Brain microvascular endothelial cell (primary cell): ENCODE measurements around the gene CAMTA1.
"Not testable (repeated sequence)": the region's sequence is repeated elsewhere in the genome, so short reads cannot be mapped to it uniquely, and the experiment has no call there.

Source experiments
- DNase-seq: peaks from one replicate; pipeline ENCODE4 v3.0.0-alpha.2; 2020
- H3K27ac ChIP-seq: fragments of 250-450 bp; sonication (Bioruptor Pico); 2 replicates; pipeline ENCODE4 v1.5.1; 2020; ENCODE audit warnings: mild to moderate bottlenecking, moderate library complexity
- H3K27me3 ChIP-seq: fragments of 250-450 bp; sonication (Bioruptor Pico); replicated peaks from 2 replicates; pipeline ENCODE4 v1.5.1; 2020; ENCODE audit warnings: mild to moderate bottlenecking
- H3K36me3 ChIP-seq: fragments of 250-450 bp; sonication (Bioruptor Pico); replicated peaks from 2 replicates; pipeline ENCODE4 v1.5.1; 2020; ENCODE audit warnings: mild to moderate bottlenecking
- H3K4me3 ChIP-seq: 2 replicates; pipeline ENCODE4 v1.5.1; 2011; ENCODE audit warnings: low read depth, mild to moderate bottlenecking, control low read depth, low read length, moderate library complexity
- in situ Hi-C: cut with HindIII; loops from 2 replicates; pipeline ENCODE4 v1.10.0; 2017; ENCODE audit warnings: low sequenced_read_pairs, low pct_ligation_motif_present
- TF ChIP-seq, protein P1 (sequence below): IDR thresholded peaks from 2 replicates; pipeline ENCODE4 v1.5.1; 2011; ENCODE audit warnings: low read depth, mild to moderate bottlenecking, moderate library complexity, low read length, control low read depth, inconsistent platforms; ENCODE audit errors: missing control alignments

Gene CAMTA1

DNA sequence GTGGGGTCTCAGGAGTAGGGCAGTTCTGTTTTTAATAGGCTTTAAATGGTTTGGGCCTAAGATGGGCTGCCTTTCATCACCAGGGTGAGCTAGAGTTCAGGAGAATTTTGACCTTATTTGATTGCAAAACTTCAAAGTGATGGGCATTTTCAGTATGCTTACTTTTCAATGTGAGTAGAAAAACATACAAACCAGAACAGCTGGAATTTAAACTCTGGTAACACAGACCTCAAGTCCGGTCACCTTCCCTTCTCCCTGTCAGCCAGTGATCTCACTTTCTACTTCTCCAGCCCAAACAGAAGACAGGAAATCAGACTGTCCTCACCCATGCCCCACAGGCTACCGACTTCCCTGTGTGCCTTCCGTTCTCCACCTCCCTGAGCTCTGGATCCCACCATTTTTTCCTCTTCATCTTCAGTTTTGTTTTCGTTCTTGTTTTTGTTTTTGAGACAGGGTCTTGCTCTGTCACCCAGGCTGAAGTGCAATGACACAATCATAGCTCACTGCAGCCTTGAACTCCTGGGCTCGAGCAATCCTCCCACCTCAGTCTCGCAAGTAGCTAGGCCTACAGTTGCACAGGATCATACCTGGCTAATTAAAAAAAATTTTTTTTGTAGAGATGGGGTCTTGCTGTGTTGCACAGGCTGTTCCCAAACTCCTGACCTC is 374.0 kb downstream of the CAMTA1 start:
- DNase-seq, result no peak
- in situ Hi-C loops, result no loop called here
- H3K27me3 ChIP-seq, result no peaks in the 10 kb centered on the region

DNA sequence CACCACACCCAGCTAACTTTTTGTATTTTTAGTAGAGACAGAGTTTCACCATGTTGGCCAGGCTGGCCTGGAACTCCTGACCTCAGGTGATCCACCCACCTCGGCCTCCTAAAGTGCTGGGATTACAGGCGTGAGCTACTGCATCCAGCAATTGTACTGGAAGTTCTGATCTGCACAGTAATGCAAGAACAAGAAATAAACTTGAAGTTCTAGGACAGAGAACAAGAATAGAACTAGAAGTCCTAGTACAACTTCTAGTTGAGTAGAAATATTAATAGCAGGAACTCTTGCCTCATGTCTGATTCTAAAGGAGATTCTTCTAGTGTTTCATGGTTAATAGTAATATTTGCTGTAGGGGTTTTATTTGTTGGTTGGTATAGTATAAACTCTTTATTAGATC is 383.3 kb downstream of the CAMTA1 start:
- in situ Hi-C loops, H3K36me3 ChIP-seq, DNase-seq, H3K27me3 ChIP-seq, H3K27ac ChIP-seq, H3K4me3 ChIP-seq: not testable (repeated sequence)

More for the DNA sequence above, 374.0 kb downstream of the CAMTA1 start:
- no peak overlapping the region for H3K4me3 ChIP-seq
- no peak overlapping the region for H3K27ac ChIP-seq
- no peaks in the 10 kb centered on the region for H3K36me3 ChIP-seq
- TF ChIP-seq, protein P1, sequence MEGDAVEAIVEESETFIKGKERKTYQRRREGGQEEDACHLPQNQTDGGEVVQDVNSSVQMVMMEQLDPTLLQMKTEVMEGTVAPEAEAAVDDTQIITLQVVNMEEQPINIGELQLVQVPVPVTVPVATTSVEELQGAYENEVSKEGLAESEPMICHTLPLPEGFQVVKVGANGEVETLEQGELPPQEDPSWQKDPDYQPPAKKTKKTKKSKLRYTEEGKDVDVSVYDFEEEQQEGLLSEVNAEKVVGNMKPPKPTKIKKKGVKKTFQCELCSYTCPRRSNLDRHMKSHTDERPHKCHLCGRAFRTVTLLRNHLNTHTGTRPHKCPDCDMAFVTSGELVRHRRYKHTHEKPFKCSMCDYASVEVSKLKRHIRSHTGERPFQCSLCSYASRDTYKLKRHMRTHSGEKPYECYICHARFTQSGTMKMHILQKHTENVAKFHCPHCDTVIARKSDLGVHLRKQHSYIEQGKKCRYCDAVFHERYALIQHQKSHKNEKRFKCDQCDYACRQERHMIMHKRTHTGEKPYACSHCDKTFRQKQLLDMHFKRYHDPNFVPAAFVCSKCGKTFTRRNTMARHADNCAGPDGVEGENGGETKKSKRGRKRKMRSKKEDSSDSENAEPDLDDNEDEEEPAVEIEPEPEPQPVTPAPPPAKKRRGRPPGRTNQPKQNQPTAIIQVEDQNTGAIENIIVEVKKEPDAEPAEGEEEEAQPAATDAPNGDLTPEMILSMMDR, result no peak

DNA sequence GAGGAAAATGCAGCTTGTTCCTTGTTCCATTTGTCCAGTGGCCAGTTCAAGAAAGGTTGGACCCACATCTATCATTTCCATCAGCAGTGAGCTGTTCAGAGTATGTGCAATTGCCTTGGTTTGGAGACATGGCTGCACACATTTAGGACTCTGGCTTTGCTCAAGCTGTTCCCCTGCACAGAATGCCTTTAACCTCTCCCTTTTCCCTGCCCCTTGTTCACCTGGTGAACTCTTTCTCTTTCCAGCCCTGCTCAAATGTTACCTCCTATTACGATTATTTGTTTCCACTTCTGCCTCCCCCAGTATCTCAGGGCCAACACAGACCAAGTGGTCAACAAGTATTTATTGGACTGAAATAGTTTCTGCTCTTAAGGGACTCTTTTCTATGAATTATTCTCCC is 385.9 kb downstream of the CAMTA1 start:
- no peak overlapping the region for H3K4me3 ChIP-seq
- H3K27ac ChIP-seq, result no peak overlapping the region
- TF ChIP-seq, protein P1, result no peak
- peaks cover 2% of the 10 kb centered on the region for H3K27me3 ChIP-seq
- no peaks in the 10 kb centered on the region for H3K36me3 ChIP-seq
- DNase-seq, result no peak
- in situ Hi-C loops, result no loop called here

DNA sequence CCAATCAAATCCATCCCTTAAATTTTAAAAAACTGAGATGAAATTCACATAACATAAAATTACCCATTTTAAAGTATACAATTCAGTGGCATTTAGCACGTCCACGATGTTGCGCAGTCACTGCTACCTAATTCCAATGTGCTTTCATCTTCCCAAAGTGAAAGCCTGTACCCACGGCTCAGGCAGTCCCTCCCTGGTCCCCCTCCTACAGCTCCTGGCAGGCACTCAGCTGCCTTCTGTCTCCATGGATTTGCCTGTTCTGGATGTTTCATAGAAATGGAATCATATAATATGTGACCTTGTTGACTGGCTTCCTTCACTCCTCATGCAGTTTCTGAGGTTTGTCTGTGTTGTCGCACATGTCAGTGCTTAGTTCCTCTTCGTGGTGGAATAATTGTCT is 386.3 kb downstream of the CAMTA1 start:
- Histone ChIP-seq H3K27me3 (peaks cover 2% of the 10 kb centered on the region), H3K4me3 (no peak overlapping the region), H3K27ac (no peak overlapping the region), H3K36me3 (no peaks in the 10 kb centered on the region)
- no peak for DNase-seq
- in situ Hi-C loops, result no loop called here
- TF ChIP-seq, protein P1, result no peak

DNA sequence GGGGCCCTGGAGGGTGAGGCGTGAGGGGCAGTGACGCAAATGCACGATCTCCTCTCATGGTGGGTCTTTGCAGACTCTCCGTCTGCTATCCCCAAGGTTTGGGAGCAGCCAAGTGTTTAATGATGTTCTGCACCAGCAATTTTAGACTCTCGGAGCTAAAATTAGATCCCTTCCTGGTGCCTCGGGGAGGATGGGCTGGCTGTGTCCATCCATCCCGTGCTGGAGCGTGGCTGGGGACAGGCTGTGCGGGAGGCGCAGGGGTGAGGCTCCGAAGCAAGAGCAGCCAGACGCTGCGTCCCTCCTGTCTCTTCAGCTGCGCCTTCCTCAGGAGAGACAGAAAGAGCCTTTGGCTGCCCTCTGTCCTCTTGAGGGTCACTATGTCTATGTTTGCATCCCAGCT is 387.6 kb downstream of the CAMTA1 start:
- in situ Hi-C loops, result no loop called here
- TF ChIP-seq, protein P1, result no peak
- no peaks in the 10 kb centered on the region for H3K36me3 ChIP-seq
- no peak overlapping the region for H3K4me3 ChIP-seq
- no peak overlapping the region for H3K27ac ChIP-seq
- peaks cover 2% of the 10 kb centered on the region for H3K27me3 ChIP-seq
- no peak for DNase-seq

DNA sequence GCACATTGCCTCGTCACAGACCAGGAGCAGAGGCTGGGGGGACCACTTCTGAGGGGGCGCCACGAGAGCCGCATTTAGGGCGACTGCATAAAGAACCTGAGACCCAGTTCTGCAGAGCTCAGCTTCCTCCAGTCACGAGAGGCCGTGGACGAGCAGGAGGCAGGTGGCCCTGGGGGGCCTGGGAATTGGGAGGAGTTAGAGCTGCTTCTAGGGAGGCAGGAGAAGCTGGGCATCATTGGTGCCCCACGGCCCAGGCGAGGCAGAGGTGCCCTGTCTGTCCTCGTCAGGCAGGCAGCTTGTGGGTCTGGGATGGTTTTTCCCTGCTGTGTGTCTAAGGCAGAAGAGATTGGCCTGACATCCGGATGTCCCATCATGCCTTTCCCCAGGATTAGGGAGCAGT is 389.3 kb downstream of the CAMTA1 start:
- Histone ChIP-seq H3K27me3 (peaks cover 2% of the 10 kb centered on the region), H3K4me3 (no peak overlapping the region), H3K27ac (no peak overlapping the region), H3K36me3 (no peaks in the 10 kb centered on the region)
- in situ Hi-C loops, result no loop called here
- no peak for DNase-seq
- TF ChIP-seq, protein P1, result no peak
